B cell (primary cell): ENCODE data around the gene PLEKHN1. TPM values are rescaled to one million over a fixed set of nuclear protein-coding genes. Genes with fewer than 3 reads are reported as not detected.
"Not testable (repeated sequence)": the region's sequence is repeated elsewhere in the genome, so short reads cannot be mapped to it uniquely, and the experiment has no call there.

ENCODE experiments used
- ATAC-seq: fragments of 200-7000 bp; cut with Tn5 transposase; one replicate; pipeline ENCODE4 v1.10.0; 2021; ENCODE audit warnings: low read depth, mild to moderate bottlenecking, moderate number of reproducible peaks, moderate library complexity
- CTCF ChIA-PET: fragments of 350-600 bp; sonication (Branson Sonifier 250); formaldehyde crosslinking; loops from one replicate; lab custom pipeline; 2021; ENCODE audit warnings: antibody characterized with exemption, inconsistent platforms; lab: Charles Lee
- POLR2A ChIA-PET: fragments of 350-600 bp; sonication (Branson Sonifier 250); formaldehyde crosslinking; loops from one replicate; lab custom pipeline; 2021; ENCODE audit warnings: antibody characterized with exemption; lab: Charles Lee
- DNase-seq: peaks from one replicate; pipeline ENCODE4 v3.0.0; 2013
- H2AFZ ChIP-seq: 2 replicates; pipeline ENCODE4 v1.6.1; 2012; ENCODE audit warnings: mild to moderate bottlenecking, low read depth, low read length; ENCODE audit not compliant: insufficient read depth, poor library complexity, severe bottlenecking
- H3K27ac ChIP-seq, 2 donors: 1 replicate in 1 of 2; 2 replicates in 1 of 2; pipeline ENCODE4 v1.5.1; 2012 to 2013; ENCODE audit warnings: low read length in 2 of 2, mild to moderate bottlenecking in 2 of 2, moderate library complexity in 1 of 2
- H3K27me3 ChIP-seq, 4 experiments: fragments of 200-600 bp in 1 of 4; sonication (generic) in 1 of 4; replicated peaks in 1 of 4; 1 replicate in 2 of 4; 2 replicates in 2 of 4; pipeline versions ENCODE4 v1.6.1 to v1.7.0; 2013 to 2016; ENCODE audit warnings: low read length in 3 of 4, mild to moderate bottlenecking in 2 of 4, mixed read lengths in 1 of 4, moderate library complexity in 1 of 4; ENCODE audit not compliant: insufficient read depth in 4 of 4, control insufficient read depth in 3 of 4; ENCODE audit errors: control extremely low read depth in 1 of 4
- H3K36me3 ChIP-seq, 2 experiments: replicated peaks in 1 of 2; 1 replicate in 1 of 2; 2 replicates in 1 of 2; pipeline versions ENCODE4 v1.6.1 to v1.7.1; 2013; ENCODE audit warnings: low read length in 1 of 2; ENCODE audit not compliant: insufficient read depth in 2 of 2, control insufficient read depth in 1 of 2; ENCODE audit errors: control extremely low read depth in 1 of 2, extremely low read depth in 1 of 2
- H3K4me1 ChIP-seq, 2 donors: fragments of 200-600 bp in 1 of 2; sonication (generic) in 1 of 2; 1 replicate in 1 of 2; 2 replicates in 1 of 2; pipeline versions ENCODE4 v1.5.1 to v1.6.1; 2013 to 2017; ENCODE audit warnings: low read length in 2 of 2; ENCODE audit not compliant: control insufficient read depth in 2 of 2, insufficient read depth in 2 of 2
- H3K4me2 ChIP-seq: replicated peaks from 2 replicates; pipeline ENCODE3; 2012; ENCODE audit warnings: mild to moderate bottlenecking, low read depth, low read length; ENCODE audit not compliant: poor library complexity, severe bottlenecking
- H3K4me3 ChIP-seq, 5 experiments: fragments of 200-600 bp in 1 of 5; sonication (generic) in 1 of 5; 1 replicate in 3 of 5; 2 replicates in 2 of 5; pipeline versions ENCODE4 v1.5.1 to v1.7.0; 2011 to 2016; ENCODE audit warnings: low read length in 4 of 5, mild to moderate bottlenecking in 4 of 5, low read depth in 2 of 5, control low read depth in 1 of 5, moderate library complexity in 1 of 5; ENCODE audit not compliant: insufficient read depth in 1 of 5; ENCODE audit errors: control extremely low read depth in 1 of 5, extremely low read depth in 1 of 5
- H3K79me2 ChIP-seq: fragments of 200-600 bp; sonication (generic); one replicate; pipeline ENCODE4 v1.6.0; 2016; ENCODE audit warnings: low read length; ENCODE audit not compliant: control insufficient read depth, insufficient read depth
- H3K9ac ChIP-seq: fragments of 200-600 bp; sonication (generic); 2 replicates; pipeline ENCODE4 v1.6.1; 2017; ENCODE audit warnings: mild to moderate bottlenecking, low read length, moderate library complexity
- H3K9me3 ChIP-seq, 3 donors: one replicate each; pipeline versions ENCODE4 v1.6.1 to v1.7.1; 2013; ENCODE audit warnings: low read length in 2 of 3; ENCODE audit not compliant: control insufficient read depth in 2 of 3, insufficient read depth in 1 of 3; ENCODE audit errors: control extremely low read depth in 1 of 3
- H4K20me1 ChIP-seq: 2 replicates; pipeline ENCODE4 v1.6.0; 2012; ENCODE audit warnings: mild to moderate bottlenecking, low read length; ENCODE audit not compliant: insufficient read depth, control insufficient read depth, poor library complexity, severe bottlenecking
- H3K27ac Mint-ChIP-seq: one replicate; pipeline ENCODE4 v1.8.0; 2021; ENCODE audit warnings: mixed read lengths
- H3K27me3 Mint-ChIP-seq: one replicate; pipeline ENCODE4 v1.8.0; 2021; ENCODE audit warnings: mixed read lengths
- H3K4me1 Mint-ChIP-seq: one replicate; pipeline ENCODE4 v1.8.0; 2021; ENCODE audit warnings: mixed read lengths
- H3K4me3 Mint-ChIP-seq: one replicate; pipeline ENCODE4 v1.8.0; 2021; ENCODE audit warnings: mixed read lengths
- H3K9me3 Mint-ChIP-seq: one replicate; pipeline ENCODE4 v1.8.0; 2022; ENCODE audit warnings: mixed read lengths; ENCODE audit not compliant: insufficient read depth
- EZH2 ChIP-seq: IDR thresholded peaks from 2 replicates; pipeline ENCODE4 v1.6.1; 2012; ENCODE audit warnings: borderline replicate concordance, low read depth, mild to moderate bottlenecking, moderate library complexity, low read length; ENCODE audit not compliant: insufficient read depth, poor library complexity, severe bottlenecking
- WGBS: methylation state at CpG from one replicate; pipeline ENCODE4 v1.1.5; 2013; ENCODE audit warnings: missing lambda C conversion rate; ENCODE audit not compliant: insufficient coverage; 5-methylcytosine and 5-hydroxymethylcytosine counted together
- intact Hi-C: fragments of 100-400 bp; cut with micrococcal nuclease; formaldehyde crosslinking; loops from one replicate; pipeline ENCODE4 v1.10.0; 2022
- polyA plus RNA-seq: library from polyadenylated mRNA; depleted of rRNA; stranded (reverse); fragments of >200 nt; gene quantifications from 2 replicates; pipeline ENCODE4 v1.2.3, GENCODE V29; 2012
- total RNA-seq, 2 donors: library from RNA; stranded (reverse); fragments of 120-200 nt in 1 of 2; gene quantifications; 1 replicate in 1 of 2; 2 replicates in 1 of 2; pipeline versions ENCODE4 v1.2.3 to v1.2.4, GENCODE V29; 2013 to 2022
- TF ChIP-seq, protein P1 (sequence below): fragments of 200-600 bp; IDR thresholded peaks from one replicate; pipeline ENCODE4 v1.8.0; 2022; ENCODE audit warnings: antibody characterized with exemption, mild to moderate bottlenecking

PLEKHN1 gene
- total and polyA plus RNA-seq, 2 donors (not counting 1 experiment from before 2014, with no cell fraction given) = 0.36 to 1.1 TPM

DNA sequence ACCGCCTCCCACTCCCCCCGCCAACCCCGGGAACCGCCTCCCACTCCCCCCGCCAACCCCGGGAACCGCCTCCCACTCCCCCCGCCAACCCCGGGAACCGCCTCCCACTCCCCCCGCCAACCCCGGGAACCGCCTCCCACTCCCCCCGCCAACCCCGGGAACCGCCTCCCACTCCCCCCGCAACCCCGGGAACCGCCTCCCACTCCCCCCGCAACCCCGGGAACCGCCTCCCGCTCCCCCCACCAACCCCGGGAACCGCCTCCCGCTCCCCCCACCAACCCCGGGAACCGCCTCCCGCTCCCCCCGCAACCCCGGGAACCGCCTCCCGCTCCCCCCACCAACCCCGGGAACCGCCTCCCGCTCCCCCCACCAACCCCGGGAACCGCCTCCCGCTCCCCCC lies 10.5 kb downstream of the PLEKHN1 start:
- H3K4me1 Mint-ChIP-seq, H3K79me2 ChIP-seq, H3K27ac ChIP-seq, H3K4me3 ChIP-seq, H3K27ac Mint-ChIP-seq, H3K4me2 ChIP-seq, DNase-seq, H3K9me3 Mint-ChIP-seq, H2AFZ ChIP-seq, H3K4me3 Mint-ChIP-seq, POLR2A ChIA-PET, H4K20me1 ChIP-seq, ATAC-seq, H3K9ac ChIP-seq, H3K36me3 ChIP-seq: not testable (repeated sequence)
- peaks cover 21% of the 10 kb centered on the region for H3K27me3 Mint-ChIP-seq
- intact Hi-C loops = loop anchor here (1.0 kb wide), 1 partner anchor 107 kb away; no protein-coding TSS in a partner anchor
- peaks cover 0 to 17% (median 0%) of the 10 kb centered on the region in 3 donors for H3K9me3 ChIP-seq
- H3K4me1 ChIP-seq = peaks cover 10% of the 10 kb centered on the region in 2 donors
- WGBS = no CpG with 5 or more reads among the region's 39 CpGs
- peaks cover 0 to 49% (median 13%) of the 10 kb centered on the region in 4 experiments for H3K27me3 ChIP-seq
- CTCF ChIA-PET = interaction anchor here (1.1 to 1.5 kb wide), 4 partner anchors 54 to 198 kb away, joined by 3 to 18 read pairs (median 6); no protein-coding TSS in a partner anchor

- peaks cover 0 to 45% (median 10%) of the 10 kb centered on the region in 4 experiments for H3K27me3 ChIP-seq
- H4K20me1 ChIP-seq = no peaks in the 10 kb centered on the region
- peaks cover 26% of the 10 kb centered on the region for H3K27me3 Mint-ChIP-seq
- ATAC-seq = no peak
- H3K79me2 ChIP-seq = no peaks in the 10 kb centered on the region
- no peak overlapping the region for H3K4me3 Mint-ChIP-seq
- H3K9me3 ChIP-seq = peaks cover 0 to 11% (median 0%) of the 10 kb centered on the region in 3 donors
- 95% methylated on average over 40 of the region's 44 CpGs for WGBS
- H3K27ac Mint-ChIP-seq = no peak overlapping the region
- no peak for DNase-seq
- CTCF ChIA-PET = no interaction called here
- no peak for TF ChIP-seq EZH2
- TF ChIP-seq, protein P1, sequence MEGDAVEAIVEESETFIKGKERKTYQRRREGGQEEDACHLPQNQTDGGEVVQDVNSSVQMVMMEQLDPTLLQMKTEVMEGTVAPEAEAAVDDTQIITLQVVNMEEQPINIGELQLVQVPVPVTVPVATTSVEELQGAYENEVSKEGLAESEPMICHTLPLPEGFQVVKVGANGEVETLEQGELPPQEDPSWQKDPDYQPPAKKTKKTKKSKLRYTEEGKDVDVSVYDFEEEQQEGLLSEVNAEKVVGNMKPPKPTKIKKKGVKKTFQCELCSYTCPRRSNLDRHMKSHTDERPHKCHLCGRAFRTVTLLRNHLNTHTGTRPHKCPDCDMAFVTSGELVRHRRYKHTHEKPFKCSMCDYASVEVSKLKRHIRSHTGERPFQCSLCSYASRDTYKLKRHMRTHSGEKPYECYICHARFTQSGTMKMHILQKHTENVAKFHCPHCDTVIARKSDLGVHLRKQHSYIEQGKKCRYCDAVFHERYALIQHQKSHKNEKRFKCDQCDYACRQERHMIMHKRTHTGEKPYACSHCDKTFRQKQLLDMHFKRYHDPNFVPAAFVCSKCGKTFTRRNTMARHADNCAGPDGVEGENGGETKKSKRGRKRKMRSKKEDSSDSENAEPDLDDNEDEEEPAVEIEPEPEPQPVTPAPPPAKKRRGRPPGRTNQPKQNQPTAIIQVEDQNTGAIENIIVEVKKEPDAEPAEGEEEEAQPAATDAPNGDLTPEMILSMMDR = no peak
- POLR2A ChIA-PET = no interaction called here
- H2AFZ ChIP-seq = no peak overlapping the region
- H3K9me3 Mint-ChIP-seq = no peaks in the 10 kb centered on the region
- H3K4me3 ChIP-seq = no peak overlapping the region
- no peak overlapping the region for H3K9ac ChIP-seq
- H3K4me1 ChIP-seq = peaks cover 10% of the 10 kb centered on the region in 2 donors
- H3K36me3 ChIP-seq = no peaks in the 10 kb centered on the region
- intact Hi-C loops = no loop called here
- peaks cover 7% of the 10 kb centered on the region for H3K4me1 Mint-ChIP-seq
- H3K27ac ChIP-seq = no peak overlapping the region
- H3K4me2 ChIP-seq = no peak overlapping the region
Observed at GRCh38 chr1:978069-978834, 12.0 kb downstream of the PLEKHN1 start.
